HepG2 (cell line): ENCODE data around the gene DOK1. TPM values are rescaled to one million over a fixed set of nuclear protein-coding genes. Genes with fewer than 3 reads are reported as not detected.

Experiments
- CC2D1A ChIP-seq: sonication (generic); formaldehyde crosslinking; IDR thresholded peaks from 2 replicates; pipeline ENCODE4 v1.8.1; 2023; ENCODE audit warnings: mild to moderate bottlenecking, missing genetic modification reagents
- DNMT1 ChIP-seq: sonication (generic); formaldehyde crosslinking; IDR thresholded peaks from 2 replicates; pipeline ENCODE4 v1.5.1; 2020; ENCODE audit warnings: mild to moderate bottlenecking, missing genetic modification reagents
- DNMT3B ChIP-seq: conservative IDR thresholded peaks from 2 replicates; pipeline ENCODE4 v1.6.1; 2016; ENCODE audit warnings: missing biosample characterization, control low read depth
- KLF16 ChIP-seq, 2 experiments: sonication (generic) in 1 of 2; formaldehyde crosslinking in 1 of 2; IDR thresholded peaks; 2 replicates each; pipeline versions ENCODE4 v1.6.1 to v1.8.0; 2016 to 2023; ENCODE audit warnings: missing genetic modification reagents in 2 of 2, missing compliant biosample characterization in 1 of 2
- MYC ChIP-seq: sonication (generic); formaldehyde crosslinking; IDR thresholded peaks from 2 replicates; pipeline ENCODE4 v1.9.0; 2021; ENCODE audit warnings: missing genetic modification reagents, borderline replicate concordance
- NR2C2 ChIP-seq: sonication (generic); formaldehyde crosslinking; IDR thresholded peaks from 2 replicates; pipeline ENCODE4 v1.4.0; 2020; ENCODE audit warnings: missing genetic modification reagents, mild to moderate bottlenecking, moderate library complexity, borderline replicate concordance
- PHB2 ChIP-seq: fragments of 450-650 bp; IDR thresholded peaks from 2 replicates; pipeline ENCODE4 v1.6.1; 2018; ENCODE audit not compliant: partially characterized antibody
- POLR2AphosphoS2 ChIP-seq: IDR thresholded peaks from 2 replicates; pipeline ENCODE4 v1.6.1; 2011; ENCODE audit warnings: low read depth, low read length, improper control_type of control experiment
- TP53 ChIP-seq: sonication (generic); formaldehyde crosslinking; conservative IDR thresholded peaks from 2 replicates; pipeline ENCODE4 v1.4.0; 2020; ENCODE audit warnings: missing genetic modification reagents
- ZFP36 ChIP-seq: fragments of 150-350 bp; IDR thresholded peaks from 2 replicates; pipeline ENCODE4 v1.6.1; 2018; ENCODE audit warnings: borderline replicate concordance, low read length, low read depth; ENCODE audit not compliant: partially characterized antibody
- ZNF484 ChIP-seq: sonication (generic); formaldehyde crosslinking; IDR thresholded peaks from 2 replicates; pipeline ENCODE4 v1.5.1; 2020; ENCODE audit warnings: mild to moderate bottlenecking, low read depth, missing genetic modification reagents, borderline replicate concordance
- ZNF549 ChIP-seq: sonication (generic); formaldehyde crosslinking; IDR thresholded peaks from 2 replicates; pipeline ENCODE4 v1.5.0; 2020; ENCODE audit warnings: missing genetic modification reagents
- ZNF577 ChIP-seq: sonication (generic); formaldehyde crosslinking; IDR thresholded peaks from 2 replicates; pipeline ENCODE4 v1.4.0; 2020; ENCODE audit warnings: mild to moderate bottlenecking, low read depth, missing genetic modification reagents, borderline replicate concordance
- ZNF619 ChIP-seq: sonication (generic); formaldehyde crosslinking; IDR thresholded peaks from 2 replicates; pipeline ENCODE4 v1.4.0; 2020; ENCODE audit warnings: mild to moderate bottlenecking, missing genetic modification reagents
- ZNF670 ChIP-seq: sonication (generic); formaldehyde crosslinking; IDR thresholded peaks from 2 replicates; pipeline ENCODE4 v1.8.0; 2022; ENCODE audit warnings: mild to moderate bottlenecking, missing genetic modification reagents, borderline replicate concordance
- polyA plus RNA-seq, 8 experiments: library from polyadenylated mRNA; depleted of rRNA in 3 of 8; stranded (reverse) in 7 of 8; unstranded in 1 of 8; fragments of >200 nt; fragmentation: Illumina TruSeq in 4 of 8; extraction: Trizol in 4 of 8; gene quantifications; 2 replicates each; pipeline versions ENCODE4 v1.2.1 to v1.2.3, GENCODE V29; 2011 to 2016; ENCODE audit warnings: low read depth in 4 of 8, missing spikeins in 1 of 8, mixed read lengths in 1 of 8; ENCODE audit not compliant: insufficient read depth in 1 of 8
- total RNA-seq, 5 experiments: library from RNA; depleted of rRNA; stranded (reverse); fragments of >200 nt; fragmentation: Illumina TruSeq; extraction: Trizol; gene quantifications; 2 replicates each; pipeline ENCODE4 v1.2.3, GENCODE V29; 2016; ENCODE audit warnings: low read depth in 1 of 5
- TF ChIP-seq, protein P1 (sequence below): sonication (generic); formaldehyde crosslinking; IDR thresholded peaks from 2 replicates; pipeline ENCODE4 v1.5.0; 2020; ENCODE audit warnings: mild to moderate bottlenecking, missing genetic modification reagents
- TF ChIP-seq, protein P2 (sequence below): sonication (generic); formaldehyde crosslinking; IDR thresholded peaks from 2 replicates; pipeline ENCODE4 v1.4.0; 2020; ENCODE audit warnings: mild to moderate bottlenecking, missing genetic modification reagents
- TF ChIP-seq, protein P3 (sequence below): sonication (generic); formaldehyde crosslinking; IDR thresholded peaks from 2 replicates; pipeline ENCODE4 v1.8.0; 2022; ENCODE audit warnings: missing genetic modification reagents, mild to moderate bottlenecking, moderate library complexity, borderline replicate concordance
- TF ChIP-seq, protein P4 (sequence below): sonication (generic); formaldehyde crosslinking; IDR thresholded peaks from 2 replicates; pipeline ENCODE4 v1.8.0; 2022; ENCODE audit warnings: missing genetic modification reagents, mild to moderate bottlenecking, borderline replicate concordance

Gene DOK1
- total and polyA plus RNA-seq, 2 of the 13 experiments (the other 11 are each of a cell fraction or from before 2014, with no cell fraction given), result 0.53 to 0.74 TPM

DNA sequence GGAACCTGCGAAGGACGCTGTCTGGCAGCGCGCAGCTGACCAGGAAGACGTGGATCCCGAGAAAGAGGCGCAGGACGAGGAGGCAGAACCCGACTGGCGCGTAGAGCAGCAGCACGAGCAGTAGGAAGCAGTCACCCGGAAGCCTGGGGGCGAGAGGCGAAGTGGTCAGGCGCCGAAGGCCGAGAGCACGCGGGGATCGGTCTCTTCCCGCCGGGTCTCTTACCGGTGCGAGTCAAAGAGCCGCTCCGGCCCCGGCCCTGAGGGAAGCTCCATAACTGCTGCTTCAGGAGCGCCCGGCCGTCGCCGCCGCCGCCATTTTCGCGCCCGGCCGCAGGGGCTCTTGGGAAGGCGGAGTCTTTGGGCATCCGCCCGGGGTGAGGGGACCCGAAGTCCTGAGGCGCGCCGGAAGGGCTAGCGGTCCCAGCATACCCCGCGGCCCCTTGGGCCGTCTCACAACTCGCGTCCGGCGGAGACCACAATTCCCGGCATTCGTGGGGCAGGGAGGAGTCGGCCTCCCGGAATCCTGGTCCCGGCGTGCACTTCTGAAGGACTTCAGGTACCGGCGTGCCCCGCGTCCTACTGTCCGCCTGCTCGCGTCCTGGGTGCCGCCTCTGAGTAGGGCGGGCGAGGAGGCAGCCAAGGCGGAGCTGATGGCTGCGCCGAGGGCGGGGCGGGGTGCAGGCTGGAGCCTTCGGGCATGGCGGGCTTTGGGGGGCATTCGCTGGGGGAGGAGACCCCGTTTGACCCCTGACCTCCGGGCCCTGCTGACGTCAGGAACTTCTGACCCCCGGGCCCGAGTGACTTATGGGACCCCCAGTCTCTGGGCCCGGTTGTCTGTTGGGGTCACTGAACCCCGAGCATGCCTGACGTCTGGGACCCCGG lies 24.9 kb upstream of the DOK1 start, which contains the start of the genes AUP1 and HTRA2 (continued):
- TF ChIP-seq MYC (CRISPR knock-in tag), result peak; percentile 84
- TF ChIP-seq DNMT3B, result no peak
- TF ChIP-seq, protein P1, sequence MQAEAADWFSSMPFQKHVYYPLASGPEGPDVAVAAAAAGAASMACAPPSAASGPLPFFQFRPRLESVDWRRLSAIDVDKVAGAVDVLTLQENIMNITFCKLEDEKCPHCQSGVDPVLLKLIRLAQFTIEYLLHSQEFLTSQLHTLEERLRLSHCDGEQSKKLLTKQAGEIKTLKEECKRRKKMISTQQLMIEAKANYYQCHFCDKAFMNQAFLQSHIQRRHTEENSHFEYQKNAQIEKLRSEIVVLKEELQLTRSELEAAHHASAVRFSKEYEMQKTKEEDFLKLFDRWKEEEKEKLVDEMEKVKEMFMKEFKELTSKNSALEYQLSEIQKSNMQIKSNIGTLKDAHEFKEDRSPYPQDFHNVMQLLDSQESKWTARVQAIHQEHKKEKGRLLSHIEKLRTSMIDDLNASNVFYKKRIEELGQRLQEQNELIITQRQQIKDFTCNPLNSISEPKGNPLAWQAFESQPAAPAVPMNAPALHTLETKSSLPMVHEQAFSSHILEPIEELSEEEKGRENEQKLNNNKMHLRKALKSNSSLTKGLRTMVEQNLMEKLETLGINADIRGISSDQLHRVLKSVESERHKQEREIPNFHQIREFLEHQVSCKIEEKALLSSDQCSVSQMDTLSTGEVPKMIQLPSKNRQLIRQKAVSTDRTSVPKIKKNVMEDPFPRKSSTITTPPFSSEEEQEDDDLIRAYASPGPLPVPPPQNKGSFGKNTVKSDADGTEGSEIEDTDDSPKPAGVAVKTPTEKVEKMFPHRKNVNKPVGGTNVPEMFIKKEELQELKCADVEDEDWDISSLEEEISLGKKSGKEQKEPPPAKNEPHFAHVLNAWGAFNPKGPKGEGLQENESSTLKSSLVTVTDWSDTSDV (CRISPR knock-in tag), result peak; percentile 65; the same call in 1 of the 2 replicates
- no peak for TF ChIP-seq ZNF577 (CRISPR knock-in tag)
- TF ChIP-seq DNMT1 (CRISPR knock-in tag), result peak; percentile 91; the same call in 1 of the 2 replicates
- 0 out of 2 replicates have a peak, but pooled peaks have one; percentile 84 for TF ChIP-seq TP53 (CRISPR knock-in tag)
- TF ChIP-seq, protein P2, sequence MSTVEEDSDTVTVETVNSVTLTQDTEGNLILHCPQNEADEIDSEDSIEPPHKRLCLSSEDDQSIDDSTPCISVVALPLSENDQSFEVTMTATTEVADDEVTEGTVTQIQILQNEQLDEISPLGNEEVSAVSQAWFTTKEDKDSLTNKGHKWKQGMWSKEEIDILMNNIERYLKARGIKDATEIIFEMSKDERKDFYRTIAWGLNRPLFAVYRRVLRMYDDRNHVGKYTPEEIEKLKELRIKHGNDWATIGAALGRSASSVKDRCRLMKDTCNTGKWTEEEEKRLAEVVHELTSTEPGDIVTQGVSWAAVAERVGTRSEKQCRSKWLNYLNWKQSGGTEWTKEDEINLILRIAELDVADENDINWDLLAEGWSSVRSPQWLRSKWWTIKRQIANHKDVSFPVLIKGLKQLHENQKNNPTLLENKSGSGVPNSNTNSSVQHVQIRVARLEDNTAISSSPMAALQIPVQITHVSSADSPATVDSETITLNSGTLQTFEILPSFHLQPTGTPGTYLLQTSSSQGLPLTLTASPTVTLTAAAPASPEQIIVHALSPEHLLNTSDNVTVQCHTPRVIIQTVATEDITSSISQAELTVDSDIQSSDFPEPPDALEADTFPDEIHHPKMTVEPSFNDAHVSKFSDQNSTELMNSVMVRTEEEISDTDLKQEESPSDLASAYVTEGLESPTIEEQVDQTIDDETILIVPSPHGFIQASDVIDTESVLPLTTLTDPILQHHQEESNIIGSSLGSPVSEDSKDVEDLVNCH (CRISPR knock-in tag), result no peak
- no peak for TF ChIP-seq ZNF484 (CRISPR knock-in tag)
- no peak for TF ChIP-seq ZFP36
- TF ChIP-seq, protein P3, sequence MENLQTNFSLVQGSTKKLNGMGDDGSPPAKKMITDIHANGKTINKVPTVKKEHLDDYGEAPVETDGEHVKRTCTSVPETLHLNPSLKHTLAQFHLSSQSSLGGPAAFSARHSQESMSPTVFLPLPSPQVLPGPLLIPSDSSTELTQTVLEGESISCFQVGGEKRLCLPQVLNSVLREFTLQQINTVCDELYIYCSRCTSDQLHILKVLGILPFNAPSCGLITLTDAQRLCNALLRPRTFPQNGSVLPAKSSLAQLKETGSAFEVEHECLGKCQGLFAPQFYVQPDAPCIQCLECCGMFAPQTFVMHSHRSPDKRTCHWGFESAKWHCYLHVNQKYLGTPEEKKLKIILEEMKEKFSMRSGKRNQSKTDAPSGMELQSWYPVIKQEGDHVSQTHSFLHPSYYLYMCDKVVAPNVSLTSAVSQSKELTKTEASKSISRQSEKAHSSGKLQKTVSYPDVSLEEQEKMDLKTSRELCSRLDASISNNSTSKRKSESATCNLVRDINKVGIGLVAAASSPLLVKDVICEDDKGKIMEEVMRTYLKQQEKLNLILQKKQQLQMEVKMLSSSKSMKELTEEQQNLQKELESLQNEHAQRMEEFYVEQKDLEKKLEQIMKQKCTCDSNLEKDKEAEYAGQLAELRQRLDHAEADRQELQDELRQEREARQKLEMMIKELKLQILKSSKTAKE (CRISPR knock-in tag), result no peak
- no peak; the same call in 1 of the 2 replicates for TF ChIP-seq POLR2AphosphoS2
- peak; percentile 98 for TF ChIP-seq NR2C2
- TF ChIP-seq KLF16 (CRISPR knock-in tag; IDR thresholded peaks at IDR 0.05), result peak; percentile 88 to 90; a peak in 3 of 4 replicates
- TF ChIP-seq CC2D1A (CRISPR knock-in tag), result no peak
- no peak for TF ChIP-seq PHB2
- TF ChIP-seq, protein P4, sequence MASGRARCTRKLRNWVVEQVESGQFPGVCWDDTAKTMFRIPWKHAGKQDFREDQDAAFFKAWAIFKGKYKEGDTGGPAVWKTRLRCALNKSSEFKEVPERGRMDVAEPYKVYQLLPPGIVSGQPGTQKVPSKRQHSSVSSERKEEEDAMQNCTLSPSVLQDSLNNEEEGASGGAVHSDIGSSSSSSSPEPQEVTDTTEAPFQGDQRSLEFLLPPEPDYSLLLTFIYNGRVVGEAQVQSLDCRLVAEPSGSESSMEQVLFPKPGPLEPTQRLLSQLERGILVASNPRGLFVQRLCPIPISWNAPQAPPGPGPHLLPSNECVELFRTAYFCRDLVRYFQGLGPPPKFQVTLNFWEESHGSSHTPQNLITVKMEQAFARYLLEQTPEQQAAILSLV (CRISPR knock-in tag), result peak; percentile 70; the same call in 1 of the 2 replicates
- TF ChIP-seq ZNF670, result no peak
- no peak for TF ChIP-seq ZNF549 (CRISPR knock-in tag)
- TF ChIP-seq ZNF619 (CRISPR knock-in tag), result no peak; the same call in 1 of the 2 replicates
